Measurements from ENCODE around the gene LDHAL6B.

DNA sequence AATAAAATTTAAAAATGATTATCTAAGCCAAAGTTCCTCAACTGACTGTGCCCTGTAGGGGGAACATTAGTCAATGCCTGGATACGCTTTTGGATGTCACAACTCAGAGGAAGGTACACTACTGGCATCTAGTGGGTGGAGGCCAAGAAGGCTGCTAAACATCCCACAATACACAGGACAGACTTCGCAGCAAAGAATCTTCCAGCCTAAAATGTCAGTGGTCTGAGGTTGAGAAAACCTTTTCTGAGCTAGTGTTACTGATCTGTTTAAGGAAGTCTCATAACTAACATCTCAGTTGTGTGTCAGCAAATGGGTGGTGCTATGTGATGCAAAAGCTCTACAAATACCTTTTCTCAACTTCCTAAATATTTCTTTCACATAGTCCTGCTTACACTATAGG is 20.9 kb upstream of the LDHAL6B start:
- TF ChIP-seq CTCF (IDR thresholded peaks at IDR 0.05): peak in 2 of 7 experiments; percentile 17 to 28
- TF ChIP-seq POLR2A (IDR thresholded peaks at IDR 0.05): no peak

Data from body of pancreas (tissue), 4 donors.